ENCODE results near the gene PIP4K2A.

Gene PIP4K2A

GRCh38 chr10:22489467-22489866, 224.9 kb downstream of the PIP4K2A start:
- Histone ChIP-seq H3K27me3 (ENCODE audit: control insufficient read depth in 2 of 2, insufficient read depth in 2 of 2, low read length in 2 of 2) (no peaks in the 10 kb centered on the region), H3K36me3 (ENCODE audit: control insufficient read depth in 2 of 2, insufficient read depth in 2 of 2, low read length in 2 of 2) (no peaks in the 10 kb centered on the region), H3K27ac (ENCODE audit: low read depth in 2 of 2, low read length in 2 of 2) (no peak overlapping the region), H3K9ac (ENCODE audit: low read depth in 1 of 2, low read length in 2 of 2) (no peak overlapping the region), H3K4me1 (ENCODE audit: control insufficient read depth in 2 of 2, insufficient read depth in 2 of 2, low read length in 2 of 2) (no peaks in the 10 kb centered on the region), H3K9me3 (ENCODE audit: control insufficient read depth in 2 of 2, low read length in 2 of 2) (no peaks in the 10 kb centered on the region), H3K4me3 (ENCODE audit: low read length in 2 of 2) (no peak overlapping the region)

DNA sequence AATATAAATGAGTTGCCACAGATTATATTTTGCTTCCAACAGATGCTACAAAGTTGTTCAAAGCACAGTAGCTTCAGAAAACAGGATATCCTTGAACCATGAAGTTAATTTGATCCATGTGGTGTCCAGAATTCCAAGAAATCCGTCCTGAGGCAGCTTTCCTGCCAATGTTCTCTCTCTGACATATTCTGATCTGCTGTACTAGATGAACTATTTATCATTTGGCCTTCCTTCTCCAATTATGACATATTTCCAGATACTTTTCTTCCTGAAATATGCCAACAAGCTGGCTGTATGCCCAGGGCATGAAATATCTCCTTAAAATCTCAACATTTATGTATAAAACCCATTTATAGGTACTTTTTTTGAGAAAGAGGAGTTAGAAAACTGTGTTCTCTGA, 227.9 kb downstream of the PIP4K2A start:
- no peaks in the 10 kb centered on the region for H3K9me3 ChIP-seq (ENCODE audit: control insufficient read depth in 2 of 2, low read length in 2 of 2)
- no peak overlapping the region for H3K9ac ChIP-seq (ENCODE audit: low read depth in 1 of 2, low read length in 2 of 2)
- H3K4me1 ChIP-seq (ENCODE audit: control insufficient read depth in 2 of 2, insufficient read depth in 2 of 2, low read length in 2 of 2), result no peaks in the 10 kb centered on the region
- no peak overlapping the region for H3K4me3 ChIP-seq (ENCODE audit: low read length in 2 of 2)
- no peak overlapping the region for H3K27ac ChIP-seq (ENCODE audit: low read depth in 2 of 2, low read length in 2 of 2)
- H3K36me3 ChIP-seq (ENCODE audit: control insufficient read depth in 2 of 2, insufficient read depth in 2 of 2, low read length in 2 of 2), result no peaks in the 10 kb centered on the region
- no peaks in the 10 kb centered on the region for H3K27me3 ChIP-seq (ENCODE audit: control insufficient read depth in 2 of 2, insufficient read depth in 2 of 2, low read length in 2 of 2)

All from mucosa of rectum (tissue), 2 donors.